Body of pancreas (tissue), 4 donors: ENCODE results near the gene DCAF7. TPM values are rescaled to one million over a fixed set of nuclear protein-coding genes. Genes with fewer than 3 reads are reported as not detected.

Experiments
- ATAC-seq: fragments of 150-250 bp; one replicate; pipeline ENCODE4 v1.9.1; 2016
- DNase-seq, 4 donors: peaks; one replicate each; pipeline ENCODE4 v3.0.0-alpha.2; 2019
- H3K27ac ChIP-seq, 4 donors: fragments of 200-600 bp; sonication (generic); 1 replicate in 3 of 4; 2 replicates in 1 of 4; pipeline versions ENCODE4 v1.5.1 to v1.6.1; 2016 to 2019; ENCODE audit warnings: mild to moderate bottlenecking in 1 of 4, mixed read lengths in 1 of 4, moderate library complexity in 1 of 4
- H3K27me3 ChIP-seq, 2 donors: fragments of 200-600 bp; sonication (generic); one replicate each; pipeline ENCODE4 v1.6.0; 2016; ENCODE audit warnings: mild to moderate bottlenecking in 1 of 2
- H3K36me3 ChIP-seq, 2 donors: fragments of 200-600 bp; sonication (generic); replicated peaks in 1 of 2; 2 replicates each; pipeline ENCODE4 v1.5.1; 2016; ENCODE audit warnings: low read depth in 2 of 2; ENCODE audit not compliant: insufficient read depth in 1 of 2
- H3K4me1 ChIP-seq: fragments of 200-600 bp; sonication (generic); one replicate; pipeline ENCODE4 v1.6.0; 2016
- H3K4me3 ChIP-seq, 2 donors: fragments of 200-600 bp; sonication (generic); 1 replicate in 1 of 2; 2 replicates in 1 of 2; pipeline ENCODE4 v1.5.1; 2016 to 2019
- H3K9me3 ChIP-seq, 3 donors: fragments of 200-600 bp; sonication (generic); 1 replicate in 2 of 3; 2 replicates in 1 of 3; pipeline ENCODE4 v1.5.1; 2016
- CTCF ChIP-seq, 7 experiments: fragments of 450-650 bp in 4 of 7; fragments of 200-600 bp in 3 of 7; sonication (generic) in 3 of 7; IDR thresholded peaks; one replicate each; pipeline ENCODE4 v1.5.1; 2016 to 2019; ENCODE audit warnings: antibody characterized with exemption in 7 of 7
- POLR2A ChIP-seq, 3 donors: fragments of 450-650 bp; IDR thresholded peaks; one replicate each; pipeline ENCODE4 v1.6.1; 2016; ENCODE audit warnings: antibody characterized with exemption in 3 of 3, mild to moderate bottlenecking in 2 of 3
- WGBS, 2 donors: methylation state at CpG; one replicate each; pipeline ENCODE4 v1.1.5; 2017; 5-methylcytosine and 5-hydroxymethylcytosine counted together
- intact Hi-C: fragments of 100-400 bp; cut with DNase I; formaldehyde crosslinking; loops from one replicate; pipeline ENCODE4 v1.15.1; 2023
- total RNA-seq, 2 donors: library from RNA; depleted of rRNA; stranded (reverse); fragments of >200 nt; gene quantifications; one replicate each; pipeline ENCODE4 v1.1.0, GENCODE V29; 2016

The DCAF7 gene
- total RNA-seq, 2 donors from 2014 or later = 16.8 to 16.9 TPM

GRCh38 chr17:63517825-63518534, 32.3 kb upstream of the DCAF7 start:
- no peak overlapping the region for H3K27ac ChIP-seq
- H3K4me3 ChIP-seq = no peak overlapping the region
- no peaks in the 10 kb centered on the region for H3K9me3 ChIP-seq
- H3K4me1 ChIP-seq = peaks cover 6% of the 10 kb centered on the region
- no peaks in the 10 kb centered on the region for H3K36me3 ChIP-seq
- intact Hi-C loops = no loop called here
- no peak for ATAC-seq
- 67 to 80% methylated on average over 8 of the region's 8 CpGs for WGBS, 2 donors
- TF ChIP-seq POLR2A (IDR thresholded peaks at IDR 0.05) (no peak), CTCF (IDR thresholded peaks at IDR 0.05) (no peak)
- DNase-seq = no peak
- H3K27me3 ChIP-seq = no peaks in the 10 kb centered on the region

GRCh38 chr17:63519116-63519881, 31.0 kb upstream of the DCAF7 start:
- Histone ChIP-seq H3K36me3 (no peaks in the 10 kb centered on the region), H3K4me1 (peaks cover 6% of the 10 kb centered on the region), H3K4me3 (no peak overlapping the region), H3K27me3 (no peaks in the 10 kb centered on the region), H3K9me3 (no peaks in the 10 kb centered on the region), H3K27ac (no peak overlapping the region)
- DNase-seq (no peak), ATAC-seq (no peak)
- intact Hi-C loops = no loop called here
- 92 to 100% methylated on average over 1 of the region's 1 CpG for WGBS, 2 donors
- TF ChIP-seq CTCF (IDR thresholded peaks at IDR 0.05) (no peak), POLR2A (IDR thresholded peaks at IDR 0.05) (no peak)

GRCh38 chr17:63519972-63520882, 30.1 kb upstream of the DCAF7 start:
- no peak overlapping the region for H3K4me3 ChIP-seq
- H3K36me3 ChIP-seq = no peaks in the 10 kb centered on the region
- H3K9me3 ChIP-seq = no peaks in the 10 kb centered on the region
- DNase-seq (peak in 3 of 4 donors; percentile 63 to 81 (median 78)), ATAC-seq (no peak)
- H3K4me1 ChIP-seq = peaks cover 6% of the 10 kb centered on the region
- 35 to 40% methylated on average over 3 to 5 of the region's 5 CpGs for WGBS, 2 donors
- intact Hi-C loops = no loop called here
- TF ChIP-seq POLR2A (IDR thresholded peaks at IDR 0.05) (no peak), CTCF (IDR thresholded peaks at IDR 0.05) (no peak)
- no peak overlapping the region for H3K27ac ChIP-seq
- no peaks in the 10 kb centered on the region for H3K27me3 ChIP-seq

- ATAC-seq (no peak), DNase-seq (no peak)
- no peak within 1 kb of the TSS for H3K4me3 ChIP-seq
- TF ChIP-seq CTCF (IDR thresholded peaks at IDR 0.05) (no peak), POLR2A (IDR thresholded peaks at IDR 0.05) (no peak)
- H3K27ac ChIP-seq = no peak within 1 kb of the TSS
- 14 to 55% methylated on average over 10 to 38 of the region's 38 CpGs for WGBS, 2 donors
- H3K36me3 ChIP-seq = no peaks in the 10 kb centered on the region
- H3K27me3 ChIP-seq = no peaks in the 10 kb centered on the region
- intact Hi-C loops = no loop called here
- peaks cover 6% of the 10 kb centered on the region for H3K4me1 ChIP-seq
- H3K9me3 ChIP-seq = no peaks in the 10 kb centered on the region
Measured at GRCh38 chr17:63523253-63523855, 26.9 kb upstream of the DCAF7 start, which contains the start of gene KCNH6. KCNH6 (plus strand) TSS chr17:63523358; CDS start chr17:63523414, 56 bp downstream.
